GM12891 (cell line): ENCODE measurements around the gene RMND5A.
"Not testable (repeated sequence)": the region's sequence is repeated elsewhere in the genome, so short reads cannot be mapped to it uniquely, and the experiment has no call there.

Source experiments
- PAX5 ChIP-seq: IDR thresholded peaks from 2 replicates; pipeline ENCODE4 v1.6.1; 2011; ENCODE audit warnings: low read length, moderate library complexity, mild to moderate bottlenecking; ENCODE audit not compliant: insufficient read depth, severe bottlenecking
- POLR2A ChIP-seq: IDR thresholded peaks from 2 replicates; pipeline ENCODE4 v1.6.1; 2011; ENCODE audit warnings: low read depth, low read length, control low read depth
- POLR2AphosphoS5 ChIP-seq: IDR thresholded peaks from 2 replicates; pipeline ENCODE4 v1.6.1; 2011; ENCODE audit warnings: low read depth, low read length, control low read depth
- POU2F2 ChIP-seq: IDR thresholded peaks from 2 replicates; pipeline ENCODE4 v1.6.1; 2011; ENCODE audit warnings: low read depth, mild to moderate bottlenecking, control low read depth, low read length, moderate library complexity
- SPI1 ChIP-seq: IDR thresholded peaks from 2 replicates; pipeline ENCODE4 v1.6.1; 2011; ENCODE audit warnings: low read depth, low read length, control low read depth
- TAF1 ChIP-seq: IDR thresholded peaks from 2 replicates; pipeline ENCODE4 v1.6.1; 2011; ENCODE audit warnings: low read depth, low read length, control low read depth

DNA sequence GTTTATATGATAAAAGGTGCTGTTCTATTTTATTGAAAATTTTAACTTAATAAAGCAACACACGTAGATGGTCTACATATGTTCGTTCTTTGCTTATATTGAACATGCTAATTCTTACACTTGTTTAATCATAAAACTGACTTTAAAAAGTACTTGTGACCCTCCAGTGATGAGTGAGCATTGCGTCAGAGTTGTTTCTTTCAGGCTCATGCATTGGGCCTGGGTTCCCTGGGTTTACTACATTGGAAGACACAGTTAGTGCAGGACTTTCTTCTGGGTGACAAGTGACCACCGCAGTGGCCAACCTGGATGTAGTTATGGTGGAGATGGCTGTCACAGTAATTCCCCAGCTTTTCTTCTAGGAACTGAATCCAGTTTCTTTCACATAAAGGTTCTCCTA, 13.4 kb downstream of the RMND5A start:
- TF ChIP-seq POLR2AphosphoS5, TAF1, POLR2A, POU2F2, SPI1, PAX5: not testable (repeated sequence)
